ENCODE measurements around the gene ANKS3.

ANKS3 gene

GRCh38 chr16:4687946-4688673, 46.0 kb downstream of the ANKS3 start:
- H3K4me3 ChIP-seq (ENCODE audit: low read depth, low read length) = no peak overlapping the region
- no peak for TF ChIP-seq CTCF (IDR thresholded peaks at IDR 0.05; ENCODE audit: borderline replicate concordance, insufficient read depth, low read depth, low read length)

GRCh38 chr16:4687416-4687815, 46.7 kb downstream of the ANKS3 start:
- no peak for TF ChIP-seq CTCF (IDR thresholded peaks at IDR 0.05; ENCODE audit: borderline replicate concordance, insufficient read depth, low read depth, low read length)

GRCh38 chr16:4686497-4687210, 47.4 kb downstream of the ANKS3 start:
- no peak for TF ChIP-seq CTCF (IDR thresholded peaks at IDR 0.05; ENCODE audit: borderline replicate concordance, insufficient read depth, low read depth, low read length)

More at GRCh38 chr16:4687416-4687815, 46.7 kb downstream of the ANKS3 start:
- H3K4me3 ChIP-seq (ENCODE audit: low read depth, low read length) = no peak overlapping the region

GRCh38 chr16:4685776-4686496, 48.1 kb downstream of the ANKS3 start:
- no peak for TF ChIP-seq CTCF (IDR thresholded peaks at IDR 0.05; ENCODE audit: borderline replicate concordance, insufficient read depth, low read depth, low read length)
- no peak overlapping the region for H3K4me3 ChIP-seq (ENCODE audit: low read depth, low read length)

More at GRCh38 chr16:4686497-4687210, 47.4 kb downstream of the ANKS3 start:
- no peak overlapping the region for H3K4me3 ChIP-seq (ENCODE audit: low read depth, low read length)

- H3K4me3 ChIP-seq (ENCODE audit: low read depth, low read length) = no peak overlapping the region
- TF ChIP-seq CTCF (IDR thresholded peaks at IDR 0.05; ENCODE audit: borderline replicate concordance, insufficient read depth, low read depth, low read length) = no peak
These were observed 48.8 kb downstream of the ANKS3 start for GRCh38 chr16:4685292-4685691.

GRCh38 chr16:4684763-4685162, 49.3 kb downstream of the ANKS3 start:
- H3K4me3 ChIP-seq (ENCODE audit: low read depth, low read length) = no peak overlapping the region
- no peak for TF ChIP-seq CTCF (IDR thresholded peaks at IDR 0.05; ENCODE audit: borderline replicate concordance, insufficient read depth, low read depth, low read length)
